Fibroblast of villous mesenchyme (primary cell): ENCODE measurements around the gene ESRRB. TPM values are rescaled to one million over a fixed set of nuclear protein-coding genes. Genes with fewer than 3 reads are reported as not detected.

Experiments
- DNase-seq: peaks from one replicate; pipeline ENCODE4 v3.0.0-alpha.2; 2010; ENCODE audit warnings: low read depth
- H3K4me3 ChIP-seq: 2 replicates; pipeline ENCODE4 v1.5.1; 2011; ENCODE audit warnings: low read depth, mild to moderate bottlenecking, low read length
- CTCF ChIP-seq: IDR thresholded peaks from 2 replicates; pipeline ENCODE4 v1.5.1; 2012; ENCODE audit warnings: low read depth, mild to moderate bottlenecking, low read length; ENCODE audit not compliant: insufficient read depth
- total RNA-seq: library from RNA; depleted of rRNA; stranded (reverse); fragments of >200 nt; gene quantifications from 2 replicates; pipeline ENCODE4 v1.2.3, GENCODE V29; 2012

Gene ESRRB
- total RNA-seq, 1 donor, result not detected

- no peak overlapping the region for H3K4me3 ChIP-seq
- no peak for DNase-seq
- no peak for TF ChIP-seq CTCF
Measured at GRCh38 chr14:76434220-76434619, 58.3 kb downstream of the ESRRB start.

DNA sequence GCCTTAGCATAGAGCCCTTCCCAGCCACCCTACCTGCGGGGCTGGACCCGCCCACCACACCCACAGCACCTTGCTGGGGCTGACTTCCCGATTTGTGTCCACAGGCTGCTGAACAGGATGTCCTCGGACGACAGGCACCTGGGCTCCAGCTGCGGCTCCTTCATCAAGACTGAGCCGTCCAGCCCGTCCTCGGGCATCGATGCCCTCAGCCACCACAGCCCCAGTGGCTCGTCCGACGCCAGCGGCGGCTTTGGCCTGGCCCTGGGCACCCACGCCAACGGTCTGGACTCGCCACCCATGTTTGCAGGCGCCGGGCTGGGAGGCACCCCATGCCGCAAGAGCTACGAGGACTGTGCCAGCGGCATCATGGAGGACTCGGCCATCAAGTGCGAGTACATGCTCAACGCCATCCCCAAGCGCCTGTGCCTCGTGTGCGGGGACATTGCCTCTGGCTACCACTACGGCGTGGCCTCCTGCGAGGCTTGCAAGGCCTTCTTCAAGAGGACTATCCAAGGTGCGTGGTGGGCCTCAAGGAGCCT lies 63.4 kb downstream of the ESRRB start:
- H3K4me3 ChIP-seq, result no peak overlapping the region
- TF ChIP-seq CTCF, result no peak
- DNase-seq, result no peak

- no peak overlapping the region for H3K4me3 ChIP-seq
- DNase-seq, result no peak
- no peak for TF ChIP-seq CTCF
Measured at GRCh38 chr14:76446486-76446885, 70.5 kb downstream of the ESRRB start.

GRCh38 chr14:76446921-76447320 lies 71.0 kb downstream of the ESRRB start:
- no peak for DNase-seq
- H3K4me3 ChIP-seq, result no peak overlapping the region
- TF ChIP-seq CTCF, result no peak

DNA sequence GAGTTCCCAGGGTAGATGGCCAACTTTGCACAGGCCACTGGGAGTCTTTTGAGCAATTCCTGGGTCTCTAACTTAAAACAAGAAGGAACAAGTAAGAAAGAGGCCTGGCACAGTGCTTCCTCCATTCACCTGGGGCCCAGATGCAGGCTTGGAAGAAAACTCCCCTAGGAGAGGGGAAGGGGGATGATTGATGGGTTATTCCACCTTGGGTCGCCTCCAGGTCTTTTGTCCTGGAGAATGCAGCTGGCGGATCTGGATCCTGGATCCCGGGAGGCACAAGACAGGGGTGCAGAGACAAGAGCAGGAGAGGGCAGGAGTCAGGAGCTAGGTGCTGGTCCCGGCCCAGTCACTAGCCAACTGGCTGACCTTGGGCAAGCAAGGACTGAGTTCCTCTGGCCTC lies 74.5 kb downstream of the ESRRB start:
- DNase-seq, result no peak
- H3K4me3 ChIP-seq, result no peak overlapping the region
- TF ChIP-seq CTCF, result no peak

DNA sequence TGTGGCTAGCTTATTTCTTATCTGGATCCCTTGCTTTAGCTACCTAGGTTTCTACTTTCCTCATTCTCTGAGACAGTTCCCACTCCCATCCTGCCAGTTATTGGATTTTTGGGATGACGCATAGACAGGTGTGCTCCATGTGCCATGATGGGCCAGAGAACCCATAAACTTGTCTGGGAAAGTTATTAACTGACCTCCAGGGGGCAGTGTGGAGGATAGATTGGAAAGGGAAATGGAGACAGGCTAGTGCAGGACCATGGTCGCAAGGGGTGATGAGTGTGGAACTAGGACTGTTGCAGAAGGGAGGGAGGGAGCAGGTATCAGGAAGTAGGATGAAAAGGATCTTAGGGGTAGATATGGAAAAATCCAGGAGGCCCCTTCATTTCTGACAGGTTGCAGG lies 80.3 kb downstream of the ESRRB start:
- DNase-seq, result peak; percentile 20
- H3K4me3 ChIP-seq, result no peak overlapping the region
- peak; percentile 49 for TF ChIP-seq CTCF

DNA sequence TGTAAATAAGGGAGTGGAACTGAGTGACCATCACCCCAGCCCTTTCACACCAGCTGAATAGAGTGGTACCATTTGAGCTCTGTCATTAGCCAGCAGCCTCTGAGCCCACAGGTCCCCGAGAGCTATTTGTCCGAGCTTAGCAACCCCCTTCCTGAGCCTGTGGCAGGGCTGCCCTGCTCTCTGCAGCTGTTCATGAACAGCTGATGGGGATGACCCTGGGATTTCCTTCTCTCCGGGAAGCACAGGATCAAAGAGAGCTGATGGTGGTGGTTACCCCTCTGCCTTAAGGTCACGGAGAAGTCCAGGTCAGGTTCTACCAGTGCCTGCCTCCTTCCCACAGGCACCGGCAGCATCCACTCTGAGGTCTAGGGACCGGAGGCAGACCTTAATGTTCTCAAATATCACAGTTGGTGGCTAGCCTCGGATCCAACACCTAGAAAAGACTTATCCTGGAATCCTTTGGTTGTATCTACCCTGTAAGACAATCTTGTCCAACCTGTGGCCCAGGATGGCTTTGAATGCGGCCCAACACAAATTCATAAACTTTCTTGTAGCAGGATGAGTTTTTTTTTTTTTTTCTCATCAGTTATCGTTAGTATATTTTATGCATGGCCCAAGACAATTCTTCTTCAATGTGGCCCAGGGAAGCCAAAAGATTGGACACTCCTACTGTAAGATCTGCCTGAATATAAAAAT lies 81.1 kb downstream of the ESRRB start:
- no peak for DNase-seq
- no peak for TF ChIP-seq CTCF
- H3K4me3 ChIP-seq, result no peak overlapping the region
